HT-29 (cell line): ENCODE data around the gene ADGRB3. TPM values are rescaled to one million over a fixed set of nuclear protein-coding genes. Genes with fewer than 3 reads are reported as not detected.
"Not testable (repeated sequence)": the region's sequence is repeated elsewhere in the genome, so short reads cannot be mapped to it uniquely, and the experiment has no call there.

Source experiments
- DNase-seq: peaks from one replicate; pipeline ENCODE4 v3.0.0-alpha.2; 2015; ENCODE audit warnings: low spot score
- small RNA-seq: library from RNA; depleted of rRNA; stranded (forward); fragments of <200 nt; gene quantifications from one replicate; pipeline ENCODE3, GENCODE V24; 2014
- total RNA-seq: library from RNA; depleted of rRNA; stranded (reverse); fragments of >200 nt; shearing (Covaris generic); gene quantifications from 2 replicates; pipeline ENCODE4 v1.2.3, GENCODE V29; 2014

The ADGRB3 gene
- total RNA-seq, 1 experiment from 2014 or later: not detected

DNA sequence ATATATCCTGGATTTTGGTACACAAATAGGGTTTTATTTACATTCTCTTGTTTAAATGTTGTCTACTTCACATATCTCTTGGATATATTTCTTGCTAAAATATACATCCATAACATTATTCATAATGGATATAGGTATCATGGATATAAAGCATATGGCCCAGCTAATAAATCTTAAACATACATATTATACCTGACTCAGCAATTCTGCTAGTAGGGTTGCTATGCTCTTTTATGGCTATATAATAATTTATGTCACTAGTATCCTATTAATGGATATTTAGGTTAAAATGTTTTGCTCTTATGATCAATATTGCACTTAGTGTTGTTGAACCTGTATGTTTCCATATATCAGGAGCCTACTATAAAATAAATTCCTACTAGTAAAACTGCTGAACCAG is 786.2 kb downstream of the ADGRB3 start:
- no peak for DNase-seq

DNA sequence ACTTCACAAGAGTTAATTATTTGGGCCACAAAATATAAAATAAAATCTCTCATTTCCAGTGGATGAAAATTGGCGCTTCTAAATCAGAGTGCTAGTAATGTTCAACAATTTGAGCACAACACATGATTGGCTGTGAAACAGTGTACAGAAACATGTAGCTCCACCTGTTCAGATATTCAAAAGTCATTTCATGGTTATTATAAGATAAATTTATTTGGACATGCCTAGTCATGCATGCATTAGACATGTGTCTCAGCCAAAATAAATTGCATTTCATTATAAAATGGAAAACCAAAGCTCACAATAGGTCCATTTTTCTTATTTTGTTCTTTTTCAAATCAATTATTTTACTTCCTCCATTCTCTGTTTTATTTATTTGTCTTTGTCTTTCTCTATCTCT is 786.9 kb downstream of the ADGRB3 start:
- no peak for DNase-seq

DNA sequence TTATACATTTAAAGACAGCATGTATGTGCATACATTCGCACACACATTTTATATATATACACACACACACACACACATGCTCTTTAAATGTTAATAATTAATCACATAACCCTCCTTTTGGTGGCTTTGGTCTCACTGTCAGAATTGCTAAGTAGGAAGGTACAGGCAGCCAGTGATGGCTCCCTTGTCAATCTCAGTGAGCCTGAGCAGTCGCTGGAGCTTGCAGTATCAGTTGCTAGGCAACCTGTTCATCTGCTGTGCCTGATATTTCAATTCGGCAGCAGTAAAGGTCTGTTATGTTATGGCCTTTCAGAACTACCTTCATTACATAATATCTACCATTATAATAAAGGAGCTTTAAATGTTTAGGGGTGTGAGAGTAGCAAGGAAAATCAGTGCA is 787.4 kb downstream of the ADGRB3 start:
- DNase-seq: no peak

DNA sequence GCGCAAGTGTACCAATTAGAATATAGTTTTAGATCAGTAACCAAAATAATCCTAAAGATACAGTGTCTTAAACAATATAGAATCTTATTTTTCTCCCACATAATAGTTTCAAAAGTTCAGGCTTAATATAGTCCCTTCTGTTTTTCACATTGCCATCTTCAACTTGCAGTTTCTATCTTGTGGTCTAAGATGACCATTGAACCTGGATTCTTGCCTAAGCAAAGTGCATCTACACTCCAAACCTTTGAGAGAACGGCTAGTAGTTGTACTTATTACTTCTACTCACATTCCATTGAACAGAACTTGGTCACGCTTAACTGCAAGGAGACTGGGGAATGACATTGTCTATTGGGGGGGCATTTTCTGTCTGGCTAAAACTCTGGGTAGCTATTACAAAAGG is 788.7 kb downstream of the ADGRB3 start:
- DNase-seq: no peak

DNA sequence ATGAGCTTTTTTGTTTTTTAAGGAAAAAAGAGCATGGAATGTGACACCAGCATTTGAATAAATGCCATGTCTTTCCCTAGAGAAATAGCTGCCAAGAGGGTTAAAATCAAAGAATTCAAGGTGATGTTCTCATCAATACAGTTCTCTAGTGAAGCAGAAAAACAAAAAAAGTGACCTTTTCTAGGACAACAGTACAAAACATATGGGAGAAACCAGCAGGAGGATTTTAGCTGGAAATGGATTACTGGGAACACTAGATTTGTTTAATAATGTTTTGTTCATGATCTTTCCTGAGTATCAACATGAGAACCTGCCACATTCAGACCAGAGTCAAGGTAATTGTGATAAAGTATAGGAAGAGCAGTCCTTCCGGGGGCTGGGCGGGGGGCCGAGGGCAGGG is 789.5 kb downstream of the ADGRB3 start:
- DNase-seq: no peak

DNA sequence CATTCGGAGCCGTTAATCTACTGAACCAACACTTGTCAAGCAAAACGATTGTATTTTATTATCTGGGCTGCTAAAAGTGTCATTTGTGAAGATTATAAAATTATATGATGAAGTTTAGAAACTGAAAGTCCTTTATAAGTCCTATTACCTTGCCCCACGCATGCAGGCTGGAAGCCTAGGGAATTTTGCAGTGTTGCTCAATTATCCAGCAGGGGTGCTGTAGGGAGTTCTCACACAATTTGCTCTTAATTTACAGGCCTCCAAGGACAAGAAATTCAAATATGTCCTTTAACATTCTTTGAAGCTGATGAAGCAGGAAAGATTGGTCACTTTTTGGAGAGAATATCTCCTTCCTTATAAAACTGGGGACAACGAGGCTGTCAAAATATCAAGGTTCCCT is 792.8 kb downstream of the ADGRB3 start:
- DNase-seq: no peak

DNA sequence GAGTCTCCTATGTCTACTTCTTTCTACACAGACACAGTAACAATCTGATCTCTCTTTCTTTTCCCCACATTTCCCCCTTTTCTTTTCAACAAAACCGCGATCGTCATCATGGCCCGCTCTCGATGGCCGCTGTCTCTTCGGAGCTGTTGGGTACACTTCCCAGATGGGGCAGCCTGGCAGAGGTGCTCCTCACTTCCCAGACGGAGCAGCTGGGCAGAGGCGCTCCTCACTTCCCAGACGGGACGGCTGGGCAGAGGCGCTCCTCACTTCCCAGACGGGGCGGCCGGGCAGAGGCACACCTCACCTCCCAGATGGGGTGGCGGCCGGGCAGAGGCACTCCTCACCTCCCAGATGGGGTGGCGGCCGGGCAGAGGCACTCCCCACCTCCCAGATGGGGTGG is 797.1 kb downstream of the ADGRB3 start:
- DNase-seq: not testable (repeated sequence)

DNA sequence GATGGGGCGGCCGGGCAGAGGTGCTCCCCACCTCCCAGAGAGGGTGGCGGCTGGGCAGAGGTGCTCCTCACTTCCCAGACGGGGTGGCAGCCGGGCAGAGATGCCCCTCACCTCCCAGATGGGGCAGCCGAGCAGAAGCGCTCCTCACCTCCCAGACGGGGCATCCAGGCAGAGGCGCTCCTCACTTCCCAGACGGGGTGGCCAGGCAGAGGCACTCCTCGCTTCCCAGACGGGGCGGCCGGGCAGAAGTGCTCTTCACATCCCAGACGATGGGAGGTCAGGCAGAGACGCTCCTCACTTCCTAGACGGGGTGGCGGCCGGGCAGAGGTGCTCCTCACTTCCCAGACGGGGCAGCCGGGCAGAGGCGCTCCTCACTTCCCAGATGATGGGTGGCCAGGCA is 798.0 kb downstream of the ADGRB3 start:
- DNase-seq: not testable (repeated sequence)

DNA sequence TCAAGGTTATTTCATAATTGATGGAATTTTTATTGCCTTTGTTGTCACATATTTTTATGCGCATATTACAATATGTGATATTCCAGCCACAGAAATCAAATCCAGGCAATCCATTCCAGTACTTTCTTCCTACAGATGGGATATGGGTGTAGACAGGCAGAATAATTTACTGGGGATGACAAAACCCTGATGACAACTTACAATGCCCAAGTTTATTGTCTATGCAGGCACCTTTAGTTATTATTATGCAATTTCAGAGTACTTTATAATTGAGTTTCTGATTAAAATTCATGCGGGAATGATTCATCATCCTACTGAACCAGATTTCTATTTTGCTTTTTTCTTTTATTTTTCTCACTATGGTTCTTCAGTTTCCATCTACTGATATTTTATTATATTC is 803.0 kb downstream of the ADGRB3 start:
- no peak for DNase-seq

Small RNA genes lying within 50 kb of the gene (small RNA-seq; reads per million reads assigned to genes)
- not detected for gene AL606923.1
